ENCODE data around the gene POLR3B.
"Not testable (repeated sequence)": the region's sequence is repeated elsewhere in the genome, so short reads cannot be mapped to it uniquely, and the experiment has no call there.

POLR3B gene

GRCh38 chr12:106342397-106343213 is 14.9 kb upstream of the POLR3B start:
- DNase-seq (ENCODE audit: low read depth): no peak

DNA sequence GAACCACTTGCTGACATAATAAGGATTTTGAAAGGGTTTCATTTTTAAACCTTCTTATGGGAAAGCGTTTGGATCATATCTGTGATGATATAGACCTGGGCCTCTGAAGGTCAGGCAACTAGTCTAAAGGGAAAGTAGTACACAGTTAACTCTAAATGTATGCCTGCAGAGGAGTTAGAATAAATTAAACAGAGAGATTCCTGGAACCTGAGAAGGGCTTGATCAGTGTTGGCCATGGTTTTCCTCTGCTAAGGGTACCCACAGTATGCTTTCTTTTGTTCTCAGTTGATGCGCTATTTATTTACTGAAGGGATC is 14.4 kb upstream of the POLR3B start:
- no peak for DNase-seq (ENCODE audit: low read depth)

- no peak for DNase-seq (ENCODE audit: low read depth)
These were observed 13.4 kb upstream of the POLR3B start for GRCh38 chr12:106344131-106344530.

GRCh38 chr12:106345746-106346145 is 11.8 kb upstream of the POLR3B start:
- no peak for DNase-seq (ENCODE audit: low read depth)

GRCh38 chr12:106348411-106348810 is 9.1 kb upstream of the POLR3B start:
- no peak for DNase-seq (ENCODE audit: low read depth)

DNA sequence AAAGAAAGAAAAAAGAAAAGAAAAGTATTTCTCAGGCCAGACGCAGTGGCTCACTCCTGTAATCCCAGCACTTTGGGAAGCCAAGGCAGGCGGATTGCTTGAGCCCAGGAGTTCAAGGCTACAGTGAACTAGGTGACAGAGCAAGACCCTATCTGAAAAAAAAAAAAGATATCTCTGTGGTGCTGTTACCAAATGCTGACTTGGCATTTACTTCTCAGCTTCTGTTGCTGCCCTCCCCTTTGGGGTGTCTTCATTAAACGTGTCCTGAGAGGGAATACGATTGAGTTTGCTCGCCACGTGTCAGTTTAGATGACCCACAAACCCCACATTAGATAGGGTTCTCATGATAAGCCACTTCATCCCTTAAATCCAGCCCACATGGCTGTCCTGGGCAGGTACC is 4.4 kb upstream of the POLR3B start:
- no peak for DNase-seq (ENCODE audit: low read depth)

DNA sequence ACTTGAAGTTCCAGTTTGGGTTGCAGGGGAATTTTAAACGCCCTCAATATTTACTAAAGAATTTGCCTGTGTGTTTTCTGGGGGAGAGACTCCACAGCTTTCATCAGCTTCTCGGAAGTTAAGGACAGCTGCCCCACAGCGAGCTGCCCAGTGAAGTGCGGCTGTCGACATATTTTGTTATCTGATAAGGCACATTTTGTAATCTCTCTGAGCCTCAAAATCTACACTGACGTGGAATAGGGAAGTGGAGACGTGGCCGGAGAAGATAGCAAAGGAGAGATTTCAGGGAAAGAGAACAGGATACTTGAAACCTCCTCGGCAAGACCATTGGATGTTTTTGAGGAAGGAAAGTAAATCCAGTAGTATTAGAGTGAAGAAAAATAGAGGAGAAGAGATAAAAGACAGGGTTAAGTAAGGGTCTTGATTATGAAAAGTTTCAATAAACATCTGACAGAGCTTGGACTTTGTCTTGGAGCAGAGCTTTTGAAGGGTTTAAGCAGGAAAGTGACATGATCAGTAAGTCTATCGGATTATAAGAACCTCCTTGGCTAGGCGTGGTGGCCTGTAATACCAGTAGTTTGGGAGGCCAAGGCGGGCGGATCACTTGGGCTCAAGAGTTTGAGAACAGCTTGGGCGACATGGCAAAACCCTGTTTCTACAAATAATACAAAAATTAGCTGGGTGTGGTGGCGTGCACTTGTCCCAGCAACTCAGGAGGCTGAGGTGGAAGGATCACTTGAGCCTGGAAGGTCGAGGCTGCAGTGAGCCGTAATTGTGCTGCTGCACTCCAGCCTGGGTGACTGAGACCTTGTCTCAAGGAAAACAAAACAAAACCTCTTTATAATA is 1.1 kb downstream of the POLR3B start:
- no peak for DNase-seq (ENCODE audit: low read depth)

DNA sequence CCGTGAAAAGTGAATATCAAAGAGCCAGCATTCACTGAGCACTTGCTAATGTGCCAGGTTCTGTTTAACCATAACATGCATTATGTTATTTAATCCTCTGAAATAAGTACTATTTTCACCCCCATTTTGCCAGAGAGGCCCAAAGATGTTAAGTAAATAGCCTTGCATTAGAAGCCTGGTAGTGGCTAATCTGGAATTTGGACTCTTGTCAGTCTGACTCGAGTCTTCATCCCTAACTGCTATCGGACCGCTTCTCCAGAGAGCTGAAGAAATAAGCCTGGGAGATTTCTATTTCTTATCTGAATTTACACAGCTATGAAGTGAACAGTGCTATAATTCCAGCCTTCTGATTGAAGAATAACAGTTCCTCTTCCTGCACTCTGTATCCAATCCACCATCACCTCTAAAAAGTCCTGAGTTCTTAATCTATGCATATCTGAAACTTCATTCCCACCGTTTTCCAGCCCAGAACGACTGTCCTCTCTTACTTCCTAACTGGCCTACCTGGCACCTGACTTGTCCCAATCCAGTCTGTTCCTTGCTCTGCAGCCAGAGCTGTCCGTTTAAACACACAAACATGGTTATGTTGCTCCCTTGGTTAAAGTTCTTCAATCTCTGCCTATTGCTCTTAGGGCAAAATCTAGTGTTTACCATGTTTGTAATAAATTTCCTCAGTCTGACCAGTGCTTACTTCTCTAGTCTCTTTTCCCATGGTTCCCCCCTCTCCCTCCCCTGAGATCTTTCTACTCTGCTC is 2.3 kb downstream of the POLR3B start:
- DNase-seq (ENCODE audit: low read depth): no peak

- DNase-seq (ENCODE audit: low read depth): no peak
These were observed 2.9 kb downstream of the POLR3B start for GRCh38 chr12:106360400-106360994.

- no peak for DNase-seq (ENCODE audit: low read depth)
These were observed 5.4 kb downstream of the POLR3B start for GRCh38 chr12:106362971-106363370.

DNA sequence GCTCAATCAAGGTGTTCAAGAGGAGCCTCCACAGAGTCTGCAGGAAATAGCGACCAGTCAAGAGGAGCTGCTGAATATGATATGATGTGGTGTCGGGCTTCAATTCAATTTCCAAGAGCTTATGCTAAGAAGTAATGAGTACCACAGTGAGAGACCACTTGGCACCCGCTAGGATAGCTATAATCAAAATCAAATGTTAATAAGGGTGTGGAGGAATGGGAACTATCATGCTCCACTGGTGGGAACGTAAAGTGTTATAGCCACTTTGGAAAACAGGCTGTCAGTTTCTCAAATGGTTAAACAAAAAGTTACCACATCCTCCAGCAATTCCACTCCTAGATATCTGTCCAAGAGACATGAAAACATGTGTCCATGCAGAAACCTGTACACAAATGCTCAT is 6.7 kb downstream of the POLR3B start:
- DNase-seq (ENCODE audit: low read depth): no peak

DNA sequence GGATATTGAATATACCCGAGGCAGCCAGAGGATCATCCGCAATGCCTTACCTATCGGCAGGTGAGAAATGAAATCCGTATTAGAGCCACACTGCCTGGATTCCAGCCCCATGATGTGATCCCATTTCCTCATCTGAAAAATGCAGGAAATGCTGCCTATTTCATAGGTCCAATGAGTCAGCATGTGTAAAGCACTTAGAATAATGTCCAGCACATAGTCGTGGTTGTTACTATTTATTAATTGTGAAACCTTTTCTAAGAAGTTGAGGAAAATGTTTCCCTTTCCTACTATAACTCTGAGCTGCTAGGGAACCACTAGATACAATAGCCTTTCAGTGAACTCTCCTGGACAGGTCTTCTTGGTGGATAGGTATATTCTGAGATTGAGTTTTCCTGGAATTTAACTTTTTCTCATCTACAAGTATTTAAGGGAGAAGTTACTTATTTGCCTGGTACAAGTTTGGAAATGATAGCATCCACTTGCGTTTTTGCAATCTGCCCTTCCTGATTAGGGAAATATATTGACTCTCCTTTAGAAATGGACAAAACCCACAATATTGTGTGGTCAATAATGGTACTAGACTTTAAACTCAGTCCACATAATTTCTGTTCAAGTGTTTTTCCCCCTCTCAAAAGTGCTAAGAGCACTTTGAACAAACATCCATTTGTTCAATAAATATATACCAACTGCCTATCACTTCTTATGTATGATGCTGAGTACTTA is 12.2 kb downstream of the POLR3B start:
- no peak for DNase-seq (ENCODE audit: low read depth)

DNA sequence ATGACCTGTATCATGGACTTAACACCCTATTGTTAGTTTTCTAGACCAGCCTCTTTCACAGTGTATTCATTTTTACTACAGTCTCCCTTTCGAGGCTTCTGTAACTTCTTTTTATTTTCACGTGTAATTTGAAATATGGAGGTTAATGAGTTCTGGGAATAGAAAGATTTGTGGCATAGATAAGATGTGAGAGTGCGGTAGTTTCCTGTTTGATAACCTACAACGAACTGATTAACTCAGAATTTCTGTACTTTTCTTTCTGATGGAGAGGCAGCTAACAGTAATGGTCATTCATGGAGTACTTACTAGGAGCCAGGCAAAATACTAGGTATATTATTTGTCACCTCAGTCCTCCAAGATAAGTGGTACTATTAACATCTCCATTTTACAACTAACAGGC is 21.2 kb downstream of the POLR3B start:
- no peak for DNase-seq (ENCODE audit: low read depth)

DNA sequence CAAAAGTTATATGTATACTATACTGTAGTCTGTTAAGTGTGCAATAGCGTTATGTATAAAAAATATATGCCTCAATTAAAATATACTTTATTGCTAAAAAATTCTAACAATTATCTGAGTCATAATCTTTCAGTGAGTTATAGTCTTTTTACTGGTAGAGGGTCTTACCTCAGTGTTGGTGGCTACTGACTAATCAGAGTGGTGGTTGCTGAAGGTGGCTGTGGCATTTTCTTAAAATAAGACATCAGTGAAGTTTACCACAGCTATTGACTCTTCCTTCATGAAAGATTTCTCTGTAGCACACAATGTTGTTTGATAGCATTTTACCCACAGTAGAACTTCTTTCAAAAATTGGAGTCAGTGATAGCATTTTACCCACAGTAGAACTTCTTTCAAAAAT is 23.4 kb downstream of the POLR3B start:
- DNase-seq (ENCODE audit: low read depth): no peak

- DNase-seq (ENCODE audit: low read depth): not testable (repeated sequence)
These were observed 24.3 kb downstream of the POLR3B start for GRCh38 chr12:106381866-106382265.

GRCh38 chr12:106386813-106387535 is 29.4 kb downstream of the POLR3B start:
- DNase-seq (ENCODE audit: low read depth): no peak

- no peak for DNase-seq (ENCODE audit: low read depth)
These were observed 30.4 kb downstream of the POLR3B start for GRCh38 chr12:106387848-106388377.

- no peak for DNase-seq (ENCODE audit: low read depth)
These were observed 31.6 kb downstream of the POLR3B start for GRCh38 chr12:106389151-106389550.

- DNase-seq (ENCODE audit: low read depth): no peak
These were observed 35.2 kb downstream of the POLR3B start for GRCh38 chr12:106392759-106393158.

DNA sequence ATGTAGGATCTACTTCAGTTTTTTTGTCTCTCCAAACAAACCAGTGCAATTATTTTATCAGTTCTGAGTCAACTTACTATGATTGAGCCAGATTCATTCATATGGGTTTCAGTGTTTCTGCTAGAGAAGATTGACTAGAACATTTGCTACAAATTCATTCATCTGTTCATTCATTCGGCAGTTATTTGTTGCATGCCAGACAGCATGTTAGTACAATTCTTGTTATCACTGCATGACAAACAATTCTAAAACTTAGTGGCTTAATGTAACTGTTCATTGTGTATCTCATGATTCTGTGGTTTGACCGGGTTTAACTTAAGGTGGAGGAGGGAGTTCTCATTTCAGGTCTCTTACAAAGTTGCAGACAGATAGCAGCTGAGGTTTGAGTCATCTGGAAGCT is 52.3 kb downstream of the POLR3B start:
- no peak for DNase-seq (ENCODE audit: low read depth)

- DNase-seq (ENCODE audit: low read depth): no peak
These were observed 55.0 kb downstream of the POLR3B start for GRCh38 chr12:106412563-106412962.
